ENCODE data around the gene FANCL. TPM values are rescaled to one million over a fixed set of nuclear protein-coding genes. Genes with fewer than 3 reads are reported as not detected.

FANCL gene
- total and polyA plus RNA-seq, 2 experiments from 2014 or later: 10.4 to 14.5 TPM

DNA sequence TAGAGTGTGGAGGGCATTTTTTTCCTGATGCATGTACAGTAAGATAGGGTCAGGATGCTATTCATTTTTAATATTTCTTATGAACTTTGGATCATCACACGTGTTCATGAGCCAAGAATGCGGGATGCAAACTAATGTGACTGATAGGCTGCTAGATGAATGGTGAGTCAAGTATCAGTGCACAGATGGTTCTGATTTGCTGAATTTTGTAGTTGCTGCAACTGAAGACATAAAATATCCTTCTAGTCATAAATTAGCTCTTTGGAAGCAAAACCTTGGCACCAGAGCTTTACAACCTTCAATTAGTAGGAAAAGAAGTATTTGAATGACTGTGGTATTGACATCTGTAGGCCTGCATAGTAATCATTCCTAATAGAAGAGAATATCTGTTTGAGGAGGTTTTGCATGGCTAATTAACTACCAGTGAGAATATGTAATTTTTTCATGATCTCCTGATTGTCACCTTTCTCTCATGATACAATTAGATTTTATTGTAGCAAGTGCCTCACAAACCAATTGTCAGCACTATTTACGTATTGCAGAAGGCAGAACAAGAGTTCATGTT, 100.5 kb downstream of the FANCL start:
- Histone ChIP-seq H3K27me3 (replicated peaks; ENCODE audit: insufficient read depth) (no peaks in the 10 kb centered on the region), H3K9ac (no peak overlapping the region), H3K4me3 (no peak overlapping the region), H3K27ac (0 out of 2 replicates have a peak overlapping the region, but pooled peaks have one; percentile 14), H3K79me2 (ENCODE audit: insufficient read depth) (no peaks in the 10 kb centered on the region), H4K20me1 (ENCODE audit: insufficient read depth) (no peaks in the 10 kb centered on the region), H3K36me3 (ENCODE audit: low read depth) (no peaks in the 10 kb centered on the region), H3F3A (ENCODE audit: insufficient read depth) (peaks cover 22% of the 10 kb centered on the region; the same call in 1 of the 2 replicates), H3K4me1 (ENCODE audit: insufficient read depth) (peaks cover 30% of the 10 kb centered on the region), H3K4me2 (ENCODE audit: unreplicated experiment) (peak overlapping the region; percentile 27), H2AFZ (no peak overlapping the region), H3K9me2 (ENCODE audit: insufficient read depth) (no peaks in the 10 kb centered on the region), H3K9me3 (ENCODE audit: low read depth) (no peaks in the 10 kb centered on the region)
- in situ Hi-C loops (cut with MboI): loop anchor here (25.0 kb wide), 1 partner anchor 297 kb away; no protein-coding TSS in a partner anchor
- TF ChIP-seq EZH2phosphoT487 (IDR thresholded peaks at IDR 0.05; ENCODE audit: insufficient read depth, low read depth) (0 out of 2 replicates have a peak, but pooled peaks have one; percentile 29), EZH2 (IDR thresholded peaks at IDR 0.05; ENCODE audit: insufficient read depth, poor library complexity, severe bottlenecking) (no peak)
- peak; percentile 75 for DNase-seq
- 31 to 37% methylated on average over 3 of the region's 3 CpGs for WGBS, 2 experiments (ENCODE audit: low coverage in 1 of 2, low lambda C conversion rate in 2 of 2, missing lambda C conversion rate in 2 of 2)

DNA sequence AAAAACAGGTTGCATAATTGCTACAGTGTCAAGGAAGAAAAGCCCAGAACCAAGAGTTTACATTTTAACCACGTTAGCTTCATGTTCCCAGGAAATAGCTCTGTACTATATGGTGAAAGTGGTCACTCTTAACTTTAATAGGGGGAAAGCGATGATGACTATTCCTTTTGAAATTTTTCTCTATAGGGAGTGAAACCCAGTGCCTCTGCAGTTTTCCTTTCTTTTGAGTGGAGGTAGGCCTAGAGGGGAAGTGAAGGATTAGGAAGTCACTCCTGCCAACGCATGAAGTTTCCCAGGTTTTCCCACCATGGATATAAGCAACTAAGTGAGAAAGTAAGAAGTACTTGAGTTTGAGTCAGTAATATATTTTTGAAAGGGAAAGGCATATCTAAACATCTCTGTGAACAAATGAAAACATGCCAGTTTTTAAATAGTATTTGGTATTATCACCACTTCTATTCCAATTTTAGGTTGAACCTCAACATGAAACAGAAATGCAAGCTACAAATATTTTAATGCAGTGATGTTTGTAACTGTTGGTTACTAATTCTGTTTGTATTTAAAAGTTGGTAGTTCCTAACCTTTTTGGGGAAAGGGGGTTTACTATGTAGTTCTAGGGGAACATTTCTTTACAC, 102.6 kb downstream of the FANCL start:
- TF ChIP-seq EZH2 (IDR thresholded peaks at IDR 0.05; ENCODE audit: insufficient read depth, poor library complexity, severe bottlenecking) (no peak), EZH2phosphoT487 (IDR thresholded peaks at IDR 0.05; ENCODE audit: insufficient read depth, low read depth) (no peak)
- no peak overlapping the region for H3K4me3 ChIP-seq
- no peak overlapping the region for H2AFZ ChIP-seq
- in situ Hi-C loops (cut with MboI): loop anchor here (25.0 kb wide), 1 partner anchor 299 kb away; no protein-coding TSS in a partner anchor
- no peak overlapping the region for H3K27ac ChIP-seq
- H3K9me2 ChIP-seq (ENCODE audit: insufficient read depth): no peaks in the 10 kb centered on the region
- no peak overlapping the region for H3K4me2 ChIP-seq (ENCODE audit: unreplicated experiment)
- H3K79me2 ChIP-seq (ENCODE audit: insufficient read depth): no peaks in the 10 kb centered on the region
- no peak for DNase-seq
- H4K20me1 ChIP-seq (ENCODE audit: insufficient read depth): no peaks in the 10 kb centered on the region
- H3K9ac ChIP-seq: no peak overlapping the region
- H3F3A ChIP-seq (ENCODE audit: insufficient read depth): peaks cover 22% of the 10 kb centered on the region; the same call in 1 of the 2 replicates
- no peaks in the 10 kb centered on the region for H3K9me3 ChIP-seq (ENCODE audit: low read depth)
- peaks cover 33% of the 10 kb centered on the region for H3K4me1 ChIP-seq (ENCODE audit: insufficient read depth)
- H3K27me3 ChIP-seq (replicated peaks; ENCODE audit: insufficient read depth): no peaks in the 10 kb centered on the region
- no peaks in the 10 kb centered on the region for H3K36me3 ChIP-seq (ENCODE audit: low read depth)
- 96 to 97% methylated on average over 3 of the region's 3 CpGs for WGBS, 2 experiments (ENCODE audit: low coverage in 1 of 2, low lambda C conversion rate in 2 of 2, missing lambda C conversion rate in 2 of 2)

DNA sequence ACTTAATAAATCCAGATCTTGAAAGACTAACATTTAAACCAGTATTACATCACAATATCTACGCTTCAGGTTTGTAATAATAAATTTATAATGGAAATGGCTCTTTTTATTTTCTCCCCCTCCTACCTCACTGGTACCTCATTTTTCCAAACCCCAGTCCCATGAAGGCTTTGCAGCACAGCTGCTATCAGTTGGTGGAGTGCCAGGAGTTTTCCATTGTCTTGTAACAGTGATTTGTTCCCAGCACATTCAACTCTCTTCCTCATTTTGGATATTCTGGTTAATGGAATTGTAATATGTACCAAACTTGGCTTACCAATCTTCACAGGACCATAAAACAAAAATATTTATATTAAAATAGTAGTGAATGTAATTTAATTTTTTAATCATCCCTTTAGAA, 103.3 kb downstream of the FANCL start:
- no peaks in the 10 kb centered on the region for H3K27me3 ChIP-seq (replicated peaks; ENCODE audit: insufficient read depth)
- H3K4me1 ChIP-seq (ENCODE audit: insufficient read depth): peaks cover 37% of the 10 kb centered on the region
- no peaks in the 10 kb centered on the region for H4K20me1 ChIP-seq (ENCODE audit: insufficient read depth)
- no peaks in the 10 kb centered on the region for H3K79me2 ChIP-seq (ENCODE audit: insufficient read depth)
- in situ Hi-C loops (cut with MboI): loop anchor here (25.0 kb wide), 1 partner anchor 299 kb away; no protein-coding TSS in a partner anchor
- 95 to 96% methylated on average over 1 of the region's 1 CpG for WGBS, 2 experiments (ENCODE audit: low coverage in 1 of 2, low lambda C conversion rate in 2 of 2, missing lambda C conversion rate in 2 of 2)
- no peaks in the 10 kb centered on the region for H3K9me3 ChIP-seq (ENCODE audit: low read depth)
- H3K4me3 ChIP-seq: no peak overlapping the region
- no peak overlapping the region for H3K9ac ChIP-seq
- H3K27ac ChIP-seq: no peak overlapping the region
- no peaks in the 10 kb centered on the region for H3K9me2 ChIP-seq (ENCODE audit: insufficient read depth)
- H3K36me3 ChIP-seq (ENCODE audit: low read depth): no peaks in the 10 kb centered on the region
- no peak overlapping the region for H2AFZ ChIP-seq
- no peak for DNase-seq
- peaks cover 22% of the 10 kb centered on the region; the same call in 1 of the 2 replicates for H3F3A ChIP-seq (ENCODE audit: insufficient read depth)
- no peak for TF ChIP-seq EZH2 (IDR thresholded peaks at IDR 0.05; ENCODE audit: insufficient read depth, poor library complexity, severe bottlenecking)
- TF ChIP-seq EZH2phosphoT487 (IDR thresholded peaks at IDR 0.05; ENCODE audit: insufficient read depth, low read depth): no peak
- H3K4me2 ChIP-seq (ENCODE audit: unreplicated experiment): no peak overlapping the region

DNA sequence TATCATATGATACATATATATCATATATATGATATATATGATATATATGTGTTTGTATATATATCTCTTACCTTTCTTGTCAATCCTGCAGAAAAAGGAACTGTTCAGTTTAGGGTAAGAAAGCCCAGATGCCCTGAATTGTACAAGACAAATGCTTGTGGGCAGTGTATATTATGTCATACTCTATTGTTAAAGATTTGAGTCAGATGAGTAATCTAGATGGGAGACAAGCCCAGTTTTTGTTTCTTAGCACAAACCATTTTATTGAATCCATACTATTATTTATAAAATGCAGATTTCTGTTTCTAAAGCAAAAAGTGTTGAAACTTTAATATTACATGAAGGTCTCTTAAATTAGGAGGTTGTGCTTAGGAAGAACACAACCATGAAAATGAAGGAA, 103.9 kb downstream of the FANCL start:
- no peak overlapping the region for H3K4me2 ChIP-seq (ENCODE audit: unreplicated experiment)
- no peak overlapping the region for H3K27ac ChIP-seq
- H3K4me1 ChIP-seq (ENCODE audit: insufficient read depth): peaks cover 37% of the 10 kb centered on the region
- H3K4me3 ChIP-seq: no peak overlapping the region
- no peak overlapping the region for H2AFZ ChIP-seq
- H3K9ac ChIP-seq: no peak overlapping the region
- no peaks in the 10 kb centered on the region for H3K9me3 ChIP-seq (ENCODE audit: low read depth)
- no peaks in the 10 kb centered on the region for H3K27me3 ChIP-seq (replicated peaks; ENCODE audit: insufficient read depth)
- peak; percentile 87 for DNase-seq
- H4K20me1 ChIP-seq (ENCODE audit: insufficient read depth): no peaks in the 10 kb centered on the region
- in situ Hi-C loops (cut with MboI): loop anchor here (25.0 kb wide), 1 partner anchor 300 kb away; no protein-coding TSS in a partner anchor
- no peaks in the 10 kb centered on the region for H3K9me2 ChIP-seq (ENCODE audit: insufficient read depth)
- no peaks in the 10 kb centered on the region for H3K79me2 ChIP-seq (ENCODE audit: insufficient read depth)
- H3K36me3 ChIP-seq (ENCODE audit: low read depth): no peaks in the 10 kb centered on the region
- peaks cover 22% of the 10 kb centered on the region; the same call in 1 of the 2 replicates for H3F3A ChIP-seq (ENCODE audit: insufficient read depth)
- TF ChIP-seq EZH2phosphoT487 (IDR thresholded peaks at IDR 0.05; ENCODE audit: insufficient read depth, low read depth) (no peak), EZH2 (IDR thresholded peaks at IDR 0.05; ENCODE audit: insufficient read depth, poor library complexity, severe bottlenecking) (no peak)
